GM12878 (cell line): Measurements from ENCODE around the gene PLAGL1. TPM values are rescaled to one million over a fixed set of nuclear protein-coding genes. Genes with fewer than 3 reads are reported as not detected.

Experiments
- ATAC-seq: fragments of 200-7000 bp; cut with Tn5 transposase; 3 replicates; pipeline ENCODE4 v1.9.1; 2020; ENCODE audit warnings: mild to moderate bottlenecking, moderate library complexity
- BruUV-seq: library from RNA; stranded (reverse); fragments of 400-500 nt; replicated peaks from 2 replicates; lab custom pipeline; 2021; lab: Mats Ljungman, UMichigan
- CTCF ChIA-PET: fragments of 300-600 bp; sonication (Branson Sonifier 250); formaldehyde crosslinking; extraction: SDS; loops from one replicate; lab custom pipeline; 2021; ENCODE audit warnings: inconsistent platforms; lab: Yijun Ruan, JAX
- POLR2A ChIA-PET: fragments of 350-600 bp; formaldehyde crosslinking; extraction: SDS; loops from one replicate; lab custom pipeline; 2021; ENCODE audit warnings: inconsistent platforms; lab: Charles Lee
- RAD21 ChIA-PET: fragments of 300-600 bp; sonication (Branson Sonifier 250); formaldehyde crosslinking; loops from one replicate; lab custom pipeline; 2023; ENCODE audit warnings: antibody characterized with exemption; ENCODE audit not compliant: unreplicated experiment; lab: Charles Lee
- SMC1A ChIA-PET: fragments of 300-600 bp; sonication (Branson Sonifier 250); formaldehyde crosslinking; loops from one replicate; lab custom pipeline; 2023; ENCODE audit not compliant: unreplicated experiment, uncharacterized antibody; lab: Charles Lee
- DNase-seq: peaks from one replicate; pipeline ENCODE4 v3.0.0-alpha.2; 2011; ENCODE audit warnings: low read depth, low spot score
- FAIRE-seq: peaks from 3 replicates; lab custom pipeline; 2011; peaks lifted over from hg19 to GRCh38; lab: Jason Lieb, UNC
- H2AFZ ChIP-seq: 2 replicates; pipeline ENCODE4 v1.6.0; 2011; ENCODE audit warnings: low read depth, low read length, control low read depth; ENCODE audit not compliant: control insufficient read depth
- H3K27ac ChIP-seq: 2 replicates; pipeline ENCODE4 v1.5.1; 2011; ENCODE audit warnings: control low read depth; ENCODE audit not compliant: control insufficient read depth, insufficient read depth
- H3K27me3 ChIP-seq, 2 experiments: replicated peaks in 1 of 2; 2 replicates each; pipeline versions ENCODE4 v1.6.0 to v1.6.1; 2011; ENCODE audit warnings: low read length in 1 of 2; ENCODE audit not compliant: control insufficient read depth in 2 of 2, insufficient read depth in 2 of 2
- H3K36me3 ChIP-seq, 2 experiments: 2 replicates each; pipeline ENCODE4 v1.5.1; 2011; ENCODE audit warnings: low read length in 1 of 2; ENCODE audit not compliant: control insufficient read depth in 2 of 2, insufficient read depth in 2 of 2
- H3K4me1 ChIP-seq: 2 replicates; pipeline ENCODE4 v1.6.1; 2011; ENCODE audit warnings: mild to moderate bottlenecking, low read length, moderate library complexity, mixed read lengths; ENCODE audit not compliant: control insufficient read depth, insufficient read depth
- H3K4me2 ChIP-seq: 2 replicates; pipeline ENCODE4 v1.6.0; 2011; ENCODE audit warnings: control low read depth; ENCODE audit not compliant: control insufficient read depth, insufficient read depth
- H3K4me3 ChIP-seq: fragments of 200-600 bp; sonication (generic); 2 replicates; pipeline ENCODE4 v1.5.1; 2016
- H3K79me2 ChIP-seq: 2 replicates; pipeline ENCODE4 v1.6.0; 2011; ENCODE audit warnings: low read length; ENCODE audit not compliant: control insufficient read depth, insufficient read depth
- H3K9ac ChIP-seq: 2 replicates; pipeline ENCODE4 v1.8.0; 2011; ENCODE audit warnings: low read length, control low read depth, mixed read lengths; ENCODE audit not compliant: control insufficient read depth, insufficient read depth
- H3K9me3 ChIP-seq: replicated peaks from 3 replicates; pipeline ENCODE4 v1.5.1; 2011; ENCODE audit warnings: mild to moderate bottlenecking, low read length; ENCODE audit not compliant: control insufficient read depth, insufficient read depth
- H4K20me1 ChIP-seq: 2 replicates; pipeline ENCODE4 v1.6.0; 2011; ENCODE audit not compliant: control insufficient read depth, insufficient read depth
- CBFB ChIP-seq: IDR thresholded peaks from 2 replicates; pipeline ENCODE4 v1.6.1; 2016; ENCODE audit warnings: antibody characterized with exemption, low read depth
- GATAD2B ChIP-seq: fragments of 450-650 bp; conservative IDR thresholded peaks from 2 replicates; pipeline ENCODE4 v1.6.1; 2017; ENCODE audit warnings: low read depth, mild to moderate bottlenecking, moderate library complexity
- KAT2A ChIP-seq: conservative IDR thresholded peaks from 2 replicates; pipeline ENCODE4 v1.6.1; 2011; ENCODE audit warnings: low read depth, low read length; ENCODE audit not compliant: control insufficient read depth
- MEF2A ChIP-seq: IDR thresholded peaks from 2 replicates; pipeline ENCODE4 v1.6.1; 2011; ENCODE audit warnings: low read depth, mild to moderate bottlenecking, low read length, moderate library complexity; ENCODE audit not compliant: insufficient read depth
- MTA2 ChIP-seq: fragments of 450-650 bp; IDR thresholded peaks from 2 replicates; pipeline ENCODE4 v1.6.1; 2016; ENCODE audit warnings: low read depth, mild to moderate bottlenecking, moderate library complexity
- NBN ChIP-seq: fragments of 450-650 bp; IDR thresholded peaks from 2 replicates; pipeline ENCODE4 v1.6.1; 2016
- NFXL1 ChIP-seq: fragments of 450-650 bp; IDR thresholded peaks from 2 replicates; pipeline ENCODE4 v1.6.1; 2017; ENCODE audit warnings: antibody characterized with exemption, mild to moderate bottlenecking, borderline replicate concordance
- NFYB ChIP-seq: IDR thresholded peaks from 2 replicates; pipeline ENCODE4 v1.6.1; 2011; ENCODE audit warnings: low read depth, mild to moderate bottlenecking, low read length, improper control_type of control experiment, moderate library complexity; ENCODE audit not compliant: insufficient read depth
- NR2C1 ChIP-seq: fragments of 450-650 bp; IDR thresholded peaks from 2 replicates; pipeline ENCODE4 v1.6.1; 2017; ENCODE audit warnings: antibody characterized with exemption, mild to moderate bottlenecking, moderate library complexity
- PAX8 ChIP-seq: fragments of 450-650 bp; IDR thresholded peaks from 2 replicates; pipeline ENCODE4 v1.6.1; 2017; ENCODE audit warnings: mild to moderate bottlenecking, moderate library complexity
- PML ChIP-seq: IDR thresholded peaks from 2 replicates; pipeline ENCODE4 v1.6.1; 2012; ENCODE audit warnings: low read length, inconsistent platforms
- RUNX3 ChIP-seq: IDR thresholded peaks from 2 replicates; pipeline ENCODE4 v1.6.1; 2012; ENCODE audit warnings: low read length, inconsistent platforms
- SMAD1 ChIP-seq: fragments of 450-650 bp; IDR thresholded peaks from 2 replicates; pipeline ENCODE4 v1.6.1; 2018; ENCODE audit warnings: mild to moderate bottlenecking, low read depth; ENCODE audit not compliant: partially characterized antibody
- SMAD5 ChIP-seq: IDR thresholded peaks from 2 replicates; pipeline ENCODE4 v1.6.1; 2016; ENCODE audit warnings: antibody characterized with exemption, low read depth
- SRF ChIP-seq, 2 experiments: IDR thresholded peaks; 2 replicates each; pipeline ENCODE4 v1.6.1; 2011; ENCODE audit warnings: low read depth in 2 of 2, low read length in 2 of 2, mild to moderate bottlenecking in 1 of 2, moderate library complexity in 1 of 2
- TCF12 ChIP-seq: IDR thresholded peaks from 2 replicates; pipeline ENCODE4 v1.6.1; 2011; ENCODE audit warnings: low read depth, mild to moderate bottlenecking, low read length
- YY1 ChIP-seq: IDR thresholded peaks from 2 replicates; pipeline ENCODE4 v1.6.1; 2011; ENCODE audit warnings: low read depth, mild to moderate bottlenecking, low read length
- ZNF24 ChIP-seq: fragments of 450-650 bp; IDR thresholded peaks from 2 replicates; pipeline ENCODE4 v1.6.1; 2017; ENCODE audit warnings: antibody characterized with exemption, mild to moderate bottlenecking
- WGBS: methylation state at CpG from one replicate; pipeline ENCODE4 v1.1.6; 2016; ENCODE audit warnings: low lambda C conversion rate; ENCODE audit not compliant: insufficient replicate concordance, insufficient coverage; ENCODE audit errors: missing lambda C conversion rate; 5-methylcytosine and 5-hydroxymethylcytosine counted together
- in situ Hi-C: fragments of 300-500 bp; cut with MboI; formaldehyde crosslinking; loops from 9 replicates; pipeline ENCODE4 v1.14.3; 2018; ENCODE audit warnings: mixed read lengths
- intact Hi-C: fragments of 100-400 bp; cut with micrococcal nuclease; formaldehyde crosslinking; loops from one replicate; pipeline ENCODE4 v1.14.2; 2022; ENCODE audit not compliant: unreplicated experiment
- polyA plus RNA-seq, 11 experiments: library from polyadenylated mRNA; depleted of rRNA in 4 of 11; unstranded in 6 of 11; stranded (reverse) in 5 of 11; fragments of >200 nt; fragmentation: Nextera tagmentation in 4 of 11; fragmentation: Illumina TruSeq in 1 of 11; extraction: Ambion mirVana in 4 of 11; extraction: Trizol in 1 of 11; gene quantifications; 1 replicate in 1 of 11; 2 replicates in 10 of 11; pipeline versions ENCODE4 v1.2.1 to v1.2.3, GENCODE V29; 2011 to 2016; ENCODE audit warnings: inconsistent platforms in 2 of 11, missing spikeins in 2 of 11, low read depth in 1 of 11
- total RNA-seq, 4 experiments: library from RNA; depleted of rRNA in 3 of 4; stranded (reverse); fragments of >200 nt in 3 of 4; fragmentation: Illumina TruSeq in 1 of 4; extraction: Trizol in 1 of 4; gene quantifications; 2 replicates each; pipeline versions ENCODE4 v1.2.1 to v1.2.3, GENCODE V29; 2013 to 2021
- TF ChIP-seq, protein P1 (sequence below): fragments of 450-650 bp; IDR thresholded peaks from 2 replicates; pipeline ENCODE4 v1.6.1; 2017; ENCODE audit warnings: mild to moderate bottlenecking, moderate library complexity

The PLAGL1 gene
- total and polyA plus RNA-seq, 10 of the 15 experiments (the other 5 are each of a cell fraction or from before 2014, with no cell fraction given) = 2.6 to 19.1 (median 5.7) TPM

DNA sequence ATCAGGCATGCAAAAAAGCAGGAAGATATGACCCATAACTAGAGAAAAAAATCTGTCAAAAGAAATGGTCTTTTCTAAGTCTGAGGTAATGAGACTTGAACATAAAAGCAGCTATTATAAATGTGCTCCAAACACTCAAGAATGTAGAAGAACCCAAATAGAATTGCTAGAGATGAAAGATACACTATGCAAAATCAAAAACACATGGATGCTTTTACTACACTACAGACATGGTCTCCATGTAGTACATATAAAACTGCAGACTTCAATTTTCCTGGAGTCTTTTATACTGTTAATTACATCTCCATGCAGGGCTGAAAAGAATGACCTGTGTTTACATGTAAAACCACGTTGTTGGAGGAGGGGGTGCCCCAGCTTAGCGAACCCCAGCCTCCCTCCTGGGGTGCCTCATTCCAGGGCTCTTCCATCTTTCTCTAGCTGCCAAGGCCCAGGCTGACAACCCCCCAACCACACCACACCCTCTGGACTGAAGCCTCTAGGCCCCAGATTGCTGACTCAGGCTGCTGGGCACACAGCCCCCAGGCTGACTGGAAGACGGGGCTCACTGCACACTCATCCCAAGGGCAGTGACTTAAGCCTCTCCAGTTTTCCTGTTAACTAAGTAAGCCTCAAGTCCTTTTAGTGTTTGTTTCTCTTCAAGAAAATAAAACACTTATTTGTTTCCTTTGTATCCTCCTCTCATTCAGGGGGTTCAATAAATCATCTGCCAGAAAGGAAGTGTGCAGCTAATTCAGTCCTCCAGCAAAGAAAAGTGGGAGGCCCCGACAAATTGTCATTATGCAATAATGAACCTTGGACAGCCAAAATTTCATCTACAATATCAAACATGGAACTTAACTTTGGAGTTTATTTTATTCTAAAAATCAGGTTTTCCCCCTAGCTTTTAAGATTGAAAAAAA lies 26.0 kb upstream of the PLAGL1 start (continued):
- TF ChIP-seq MEF2A = no peak
- TF ChIP-seq NR2C1 = no peak
- no peak for TF ChIP-seq CBFB
- TF ChIP-seq ZNF24 = no peak
- no peak for TF ChIP-seq SMAD5
- TF ChIP-seq NFYB = no peak
- TF ChIP-seq PML = no peak

DNA sequence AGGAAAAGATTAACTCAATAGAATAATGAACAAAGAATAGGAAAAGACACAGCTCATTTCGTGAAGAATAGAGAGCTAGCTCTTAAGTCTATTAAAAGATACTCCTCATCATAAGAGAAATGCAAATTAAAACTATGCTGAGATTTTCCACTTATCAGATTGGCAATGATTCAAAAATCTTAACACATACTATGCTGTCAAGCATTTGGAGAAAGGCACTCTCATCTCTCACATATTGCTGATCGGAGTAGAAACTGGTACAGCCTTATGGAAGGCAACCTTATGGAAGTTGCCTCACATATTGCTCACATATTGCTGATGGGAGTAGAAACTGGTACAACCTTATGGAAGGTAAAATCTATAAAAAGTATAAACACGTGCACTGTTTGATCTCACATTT lies 21.4 kb upstream of the PLAGL1 start:
- H3K27ac ChIP-seq = no peak overlapping the region
- CTCF ChIA-PET = interaction anchor here (1.4 to 2.4 kb wide), 4 partner anchors 16 to 93 kb away, joined by 3 to 9 read pairs (median 6); no protein-coding TSS in a partner anchor

More for the DNA sequence above, 21.4 kb upstream of the PLAGL1 start:
- Histone ChIP-seq H3K4me3 (no peak overlapping the region), H3K4me1 (no peaks in the 10 kb centered on the region), H4K20me1 (no peaks in the 10 kb centered on the region), H3K9ac (no peak overlapping the region), H3K79me2 (no peaks in the 10 kb centered on the region), H3K27me3 (no peaks in the 10 kb centered on the region), H2AFZ (no peak overlapping the region), H3K9me3 (peaks cover 2% of the 10 kb centered on the region; the same call in 2 of the 3 replicates), H3K36me3 (no peaks in the 10 kb centered on the region), H3K4me2 (no peak overlapping the region)
- no peak for TF ChIP-seq KAT2A
- TF ChIP-seq GATAD2B = no peak
- no peak for TF ChIP-seq SRF (IDR thresholded peaks at IDR 0.05; ENCODE audit: low read depth in 2 of 2, low read length in 2 of 2)
- TF ChIP-seq TCF12 = no peak
- TF ChIP-seq YY1 = no peak
- no peak for TF ChIP-seq MTA2
- no peak for TF ChIP-seq NBN
- TF ChIP-seq NR2C1 = no peak
- TF ChIP-seq RUNX3 = no peak
- no peak for TF ChIP-seq NFXL1
- no peak for TF ChIP-seq PAX8
- TF ChIP-seq, protein P1, sequence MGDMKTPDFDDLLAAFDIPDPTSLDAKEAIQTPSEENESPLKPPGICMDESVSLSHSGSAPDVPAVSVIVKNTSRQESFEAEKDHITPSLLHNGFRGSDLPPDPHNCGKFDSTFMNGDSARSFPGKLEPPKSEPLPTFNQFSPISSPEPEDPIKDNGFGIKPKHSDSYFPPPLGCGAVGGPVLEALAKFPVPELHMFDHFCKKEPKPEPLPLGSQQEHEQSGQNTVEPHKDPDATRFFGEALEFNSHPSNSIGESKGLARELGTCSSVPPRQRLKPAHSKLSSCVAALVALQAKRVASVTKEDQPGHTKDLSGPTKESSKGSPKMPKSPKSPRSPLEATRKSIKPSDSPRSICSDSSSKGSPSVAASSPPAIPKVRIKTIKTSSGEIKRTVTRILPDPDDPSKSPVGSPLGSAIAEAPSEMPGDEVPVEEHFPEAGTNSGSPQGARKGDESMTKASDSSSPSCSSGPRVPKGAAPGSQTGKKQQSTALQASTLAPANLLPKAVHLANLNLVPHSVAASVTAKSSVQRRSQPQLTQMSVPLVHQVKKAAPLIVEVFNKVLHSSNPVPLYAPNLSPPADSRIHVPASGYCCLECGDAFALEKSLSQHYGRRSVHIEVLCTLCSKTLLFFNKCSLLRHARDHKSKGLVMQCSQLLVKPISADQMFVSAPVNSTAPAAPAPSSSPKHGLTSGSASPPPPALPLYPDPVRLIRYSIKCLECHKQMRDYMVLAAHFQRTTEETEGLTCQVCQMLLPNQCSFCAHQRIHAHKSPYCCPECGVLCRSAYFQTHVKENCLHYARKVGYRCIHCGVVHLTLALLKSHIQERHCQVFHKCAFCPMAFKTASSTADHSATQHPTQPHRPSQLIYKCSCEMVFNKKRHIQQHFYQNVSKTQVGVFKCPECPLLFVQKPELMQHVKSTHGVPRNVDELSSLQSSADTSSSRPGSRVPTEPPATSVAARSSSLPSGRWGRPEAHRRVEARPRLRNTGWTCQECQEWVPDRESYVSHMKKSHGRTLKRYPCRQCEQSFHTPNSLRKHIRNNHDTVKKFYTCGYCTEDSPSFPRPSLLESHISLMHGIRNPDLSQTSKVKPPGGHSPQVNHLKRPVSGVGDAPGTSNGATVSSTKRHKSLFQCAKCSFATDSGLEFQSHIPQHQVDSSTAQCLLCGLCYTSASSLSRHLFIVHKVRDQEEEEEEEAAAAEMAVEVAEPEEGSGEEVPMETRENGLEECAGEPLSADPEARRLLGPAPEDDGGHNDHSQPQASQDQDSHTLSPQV = no peak
- TF ChIP-seq SMAD1 = no peak
- ATAC-seq (no peak), FAIRE-seq (no peak), DNase-seq (no peak)
- ChIA-PET POLR2A (no interaction called here), RAD21 (interaction anchor here (0.7 kb wide), 2 partner anchors 26 to 139 kb away, joined by 3 read pairs; no protein-coding TSS in a partner anchor), SMC1A (interaction anchor here (1.1 to 1.6 kb wide), 5 partner anchors 8 to 89 kb away, joined by 3 to 4 read pairs (median 4); no protein-coding TSS in a partner anchor)
- intact Hi-C loops = no loop called here
- BruUV-seq = no TSS peak
- in situ Hi-C loops = no loop called here
- WGBS = 49% methylated on average over 3 of the region's 3 CpGs
